ENCODE measurements around the gene NRROS.

- TF ChIP-seq USF2 (IDR thresholded peaks at IDR 0.05; ENCODE audit: low read depth, low read length) (no peak), MAFK (IDR thresholded peaks at IDR 0.05; ENCODE audit: low read depth, low read length) (no peak), CTCF (conservative IDR thresholded peaks at IDR 0.05; ENCODE audit: low read depth, low read length) (no peak), CHD1 (IDR thresholded peaks at IDR 0.05; ENCODE audit: low read depth, low read length) (no peak), MAZ (IDR thresholded peaks at IDR 0.05; ENCODE audit: borderline replicate concordance, low read depth, low read length) (no peak), POLR2A (IDR thresholded peaks at IDR 0.05; ENCODE audit: low read depth, low read length) (no peak), ELK1 (IDR thresholded peaks at IDR 0.05; ENCODE audit: borderline replicate concordance, low read depth, low read length) (no peak), SMC3 (IDR thresholded peaks at IDR 0.05; ENCODE audit: low read depth, low read length) (no peak), RFX5 (IDR thresholded peaks at IDR 0.05; ENCODE audit: low read depth, low read length) (no peak), NFE2L2 (IDR thresholded peaks at IDR 0.05; ENCODE audit: low read depth, low read length) (no peak), MXI1 (IDR thresholded peaks at IDR 0.05; ENCODE audit: borderline replicate concordance, low read depth, low read length) (no peak), BHLHE40 (IDR thresholded peaks at IDR 0.05; ENCODE audit: low read depth, low read length) (no peak)
Observed at GRCh38 chr3:196697270-196697669, 57.8 kb downstream of the NRROS start.

All from IMR-90 (cell line).